GM18873 (cell line): ENCODE results near the gene KIF23.
A peak's percentile ranks its signal among the peaks of the same experiment; 100 is the strongest.
"Not testable (repeated sequence)": the region's sequence is repeated elsewhere in the genome, so short reads cannot be mapped to it uniquely, and the experiment has no call there.

ENCODE experiments used
- ATAC-seq: cut with Tn5 transposase; IDR thresholded peaks from one replicate; pipeline ENCODE4 v1.9.1; 2021; ENCODE audit warnings: mild to moderate bottlenecking, moderate library complexity, moderate number of reproducible peaks; ENCODE audit not compliant: unreplicated experiment, low FRiP score

KIF23 gene

DNA sequence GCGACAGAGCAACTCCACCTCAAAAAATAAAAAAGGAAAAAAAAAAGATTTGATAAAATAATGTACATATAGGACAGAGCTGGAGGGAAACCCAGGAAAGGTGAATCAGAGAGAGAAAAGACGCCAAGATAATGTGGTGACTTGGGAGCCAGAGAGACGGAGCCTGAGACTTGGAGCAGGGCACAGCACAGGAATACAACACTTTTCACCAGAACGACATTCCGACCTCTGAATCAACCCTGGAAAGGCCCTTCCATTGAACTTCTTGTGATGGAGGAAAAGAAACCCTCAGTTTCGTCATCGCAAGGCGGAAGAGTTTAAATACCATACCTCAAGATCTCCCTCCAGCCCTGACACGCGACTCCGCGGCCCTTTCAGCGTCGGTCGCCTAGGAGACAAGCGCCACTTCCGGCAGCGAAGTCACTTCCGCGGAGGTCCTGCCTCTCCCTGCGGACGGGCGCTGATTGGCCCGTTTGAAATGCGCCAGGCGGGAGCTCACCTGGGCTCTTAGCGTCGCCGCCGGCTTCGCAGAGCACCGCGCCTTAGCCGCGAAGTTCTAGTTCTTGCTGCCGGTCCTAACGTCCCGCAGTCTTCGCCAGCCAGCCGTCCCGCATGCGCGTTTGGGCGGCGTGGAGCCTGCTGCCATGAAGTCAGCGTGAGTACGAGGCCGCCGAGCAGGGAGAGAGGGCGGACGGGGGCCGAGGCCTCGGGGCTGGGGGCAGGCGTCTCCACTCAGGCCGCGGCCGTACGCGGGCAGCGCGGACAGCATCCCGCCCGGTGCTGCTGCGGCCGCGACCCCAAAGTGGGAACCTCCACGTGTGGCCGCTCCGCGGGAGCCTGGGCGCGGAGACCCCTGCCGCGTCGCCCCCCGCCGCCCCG, at the start of gene KIF23:
Gene KIF23, plus strand, starts transcription at position 528 of the 879 bp plus-strand sequence. Its CDS starts 117 bp downstream, at position 645.
- ATAC-seq, result peak; percentile 84

GRCh38 chr15:69367236-69367635, 46.9 kb upstream of the KIF23 start:
- ATAC-seq, result no peak

DNA sequence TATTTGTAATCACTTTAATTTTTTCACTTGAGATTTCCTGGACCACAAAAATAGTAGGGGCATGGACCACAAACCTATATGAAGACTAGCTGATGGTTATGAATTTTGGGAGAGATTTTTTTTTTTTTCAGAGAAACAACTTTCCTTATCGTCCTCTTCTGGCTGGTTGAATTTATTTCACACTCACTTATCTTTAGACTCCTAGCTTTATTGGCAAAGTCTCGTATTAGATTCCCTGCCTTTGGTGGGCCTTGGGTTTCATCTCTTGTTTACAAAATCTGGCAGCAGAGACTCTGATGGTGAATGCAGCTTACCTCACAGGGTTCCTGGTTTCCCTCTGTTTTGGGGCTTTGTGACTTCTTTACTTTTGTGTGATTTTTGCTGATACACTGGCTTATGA, 44.5 kb upstream of the KIF23 start:
- no peak for ATAC-seq

DNA sequence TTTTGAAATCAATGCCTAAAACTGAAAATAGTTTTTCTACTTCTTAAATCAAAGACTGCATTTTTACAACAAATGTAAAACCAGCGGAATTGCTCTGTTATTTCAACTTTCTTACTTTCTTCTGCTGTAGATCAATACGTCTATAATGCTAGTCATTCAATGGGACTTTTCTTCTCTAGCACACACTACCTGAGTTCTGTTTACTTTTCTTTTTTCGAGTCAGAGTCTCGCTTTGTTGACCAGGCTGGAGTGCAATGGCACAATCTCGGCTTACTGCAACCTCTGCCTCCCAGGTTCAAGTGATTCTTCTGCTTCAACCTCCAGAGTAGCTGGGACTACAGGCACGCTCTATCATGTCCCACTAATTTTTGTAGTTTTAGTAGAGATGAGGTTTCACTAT, 40.7 kb upstream of the KIF23 start:
- ATAC-seq, result no peak

DNA sequence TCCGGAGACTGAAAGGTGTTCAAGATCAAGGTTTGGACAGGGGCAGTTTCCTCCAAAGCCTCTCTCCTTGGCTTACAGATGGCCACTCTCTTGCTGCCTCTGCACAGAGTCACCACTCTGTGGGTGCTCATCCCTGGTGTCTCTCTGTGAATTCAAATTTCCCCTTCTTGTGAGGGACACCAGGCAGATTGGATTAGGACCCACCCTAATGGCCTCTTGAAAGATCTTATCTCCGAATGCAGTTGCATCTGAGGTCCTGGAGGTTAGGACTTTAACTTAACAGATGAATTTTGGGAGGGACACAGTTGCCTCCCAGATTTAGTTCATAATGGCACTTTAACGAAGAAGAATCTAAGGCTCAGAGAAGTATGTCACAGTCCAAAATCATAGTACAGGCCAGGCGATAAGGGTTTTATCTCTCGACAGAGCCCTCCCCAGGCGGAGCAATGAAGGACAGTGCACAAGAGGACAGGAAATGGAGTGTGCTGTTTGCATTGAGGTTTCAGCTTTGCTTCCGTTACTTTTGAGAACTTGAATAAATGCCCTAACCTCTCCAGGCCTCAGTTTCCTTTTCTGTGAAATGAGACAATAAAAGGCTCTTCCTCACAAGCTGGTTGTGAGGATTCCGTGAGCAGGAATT, 38.9 kb upstream of the KIF23 start:
- ATAC-seq, result no peak

GRCh38 chr15:69377216-69377970, 36.8 kb upstream of the KIF23 start:
- ATAC-seq, result no peak

DNA sequence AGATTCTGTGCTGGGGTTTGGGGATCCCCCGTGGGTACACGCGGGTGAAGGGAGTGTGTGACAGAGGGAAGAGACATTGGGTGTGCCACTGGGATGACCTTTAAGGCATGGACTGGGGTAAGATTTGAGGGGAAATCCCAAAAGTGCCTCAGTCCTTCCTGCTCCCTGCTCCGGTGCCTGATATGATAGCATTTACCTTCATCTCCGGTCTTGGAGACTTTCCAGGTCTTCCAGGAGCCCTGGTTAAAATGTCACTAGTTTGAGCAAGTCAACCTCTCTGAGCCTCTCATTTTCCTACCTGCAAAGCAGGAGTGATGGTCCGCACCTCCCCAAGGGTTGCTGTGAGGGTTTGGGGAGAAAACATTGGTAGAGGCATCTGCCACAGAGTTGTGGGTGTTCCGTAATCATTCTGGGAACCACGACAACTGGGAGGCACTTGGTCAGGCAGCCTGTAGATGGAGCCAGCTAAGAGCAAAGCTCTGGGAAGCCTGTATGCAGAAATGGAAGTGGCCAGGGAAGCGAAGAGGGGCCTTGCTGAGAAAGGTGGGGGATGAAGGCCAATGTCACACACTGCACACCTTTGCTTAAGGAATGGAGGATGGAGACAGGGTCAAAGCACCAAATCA, 33.9 kb upstream of the KIF23 start:
- ATAC-seq, result no peak

DNA sequence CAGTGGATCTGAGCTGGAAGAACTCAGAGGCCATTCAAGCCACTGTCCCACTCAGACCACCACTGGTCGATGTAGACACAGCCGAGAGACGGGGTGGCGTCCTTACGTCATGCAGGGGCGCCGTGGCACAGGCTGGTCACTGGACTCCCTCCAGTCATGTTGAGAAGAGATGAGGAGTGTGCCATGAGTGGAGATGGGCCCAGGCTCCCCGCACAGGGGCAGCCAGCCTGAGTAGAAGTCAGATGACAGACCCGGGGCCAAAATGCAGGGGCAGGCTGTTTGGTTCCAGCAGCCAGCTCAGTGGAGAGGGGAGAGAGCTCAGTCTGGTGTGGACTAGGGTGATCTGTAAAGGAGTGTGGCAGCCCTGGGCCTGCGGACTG, 33.4 kb upstream of the KIF23 start:
- no peak for ATAC-seq

DNA sequence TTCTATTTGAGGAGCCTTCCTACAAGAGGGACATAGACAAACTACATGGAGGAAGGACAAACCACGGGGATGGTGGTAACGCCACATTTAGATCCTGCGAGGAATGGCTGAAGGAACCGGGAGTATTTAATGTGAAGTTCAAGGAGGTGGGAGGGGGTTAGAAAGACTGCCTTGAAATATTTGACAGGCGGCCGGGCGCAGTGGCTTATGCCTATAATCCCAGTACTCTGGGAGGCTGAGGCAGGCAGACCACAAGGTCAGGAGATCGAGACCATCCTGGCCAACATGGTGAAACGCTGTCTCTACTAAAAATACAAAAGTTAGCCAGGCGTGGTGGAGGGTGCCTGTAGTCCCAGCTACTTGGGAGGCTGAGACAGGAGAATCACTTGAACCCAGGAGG, 32.0 kb upstream of the KIF23 start:
- not testable (repeated sequence) for ATAC-seq

DNA sequence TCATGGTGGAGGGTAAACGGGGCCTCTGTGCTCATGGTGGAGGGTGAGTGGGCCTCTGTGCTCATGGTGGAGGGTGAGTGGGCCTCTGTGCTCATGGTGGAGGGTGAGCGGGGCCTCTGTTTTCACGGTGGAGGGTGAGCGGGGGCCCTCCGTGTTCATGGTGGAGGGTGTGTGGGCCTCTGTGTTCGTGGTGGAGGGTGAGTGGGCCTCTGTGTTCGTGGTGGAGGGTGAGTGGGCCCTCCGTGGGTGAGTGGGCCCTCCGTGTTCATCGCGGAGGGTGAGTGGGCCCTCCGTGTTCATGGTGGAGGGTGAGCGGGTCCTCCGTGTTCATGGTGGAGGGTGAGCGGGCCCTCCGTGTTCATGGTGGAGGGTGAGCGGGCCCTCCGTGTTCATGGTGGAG, 30.1 kb upstream of the KIF23 start:
- not testable (repeated sequence) for ATAC-seq

GRCh38 chr15:69384626-69385598, 29.2 kb upstream of the KIF23 start:
- no peak for ATAC-seq

GRCh38 chr15:69385831-69386230, 28.3 kb upstream of the KIF23 start:
- no peak for ATAC-seq

GRCh38 chr15:69386284-69386683, 27.9 kb upstream of the KIF23 start:
- ATAC-seq, result no peak

- no peak for ATAC-seq
These were observed 25.9 kb upstream of the KIF23 start for GRCh38 chr15:69388260-69388705.

DNA sequence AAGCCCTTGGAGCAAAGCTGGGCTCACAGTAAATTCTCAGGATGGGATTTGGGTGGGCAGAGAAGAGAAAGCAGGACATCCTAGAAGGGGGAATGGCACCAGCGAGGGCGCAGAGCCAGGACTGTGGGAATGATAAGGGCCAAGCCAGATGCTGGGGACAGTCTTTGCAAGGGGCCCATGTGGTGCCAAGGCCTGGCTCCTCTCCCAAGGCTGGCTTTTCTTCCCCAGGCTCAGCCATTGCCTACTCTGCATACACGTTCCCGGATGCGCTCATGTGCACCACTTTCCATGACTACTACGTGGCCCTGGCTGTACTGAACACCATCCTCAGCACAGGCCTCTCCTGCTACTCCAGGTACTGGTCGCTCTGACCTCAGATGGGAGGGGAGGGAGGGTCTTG, 24.7 kb upstream of the KIF23 start:
- ATAC-seq, result no peak

- no peak for ATAC-seq
These were observed 23.6 kb upstream of the KIF23 start for GRCh38 chr15:69390575-69390974.

DNA sequence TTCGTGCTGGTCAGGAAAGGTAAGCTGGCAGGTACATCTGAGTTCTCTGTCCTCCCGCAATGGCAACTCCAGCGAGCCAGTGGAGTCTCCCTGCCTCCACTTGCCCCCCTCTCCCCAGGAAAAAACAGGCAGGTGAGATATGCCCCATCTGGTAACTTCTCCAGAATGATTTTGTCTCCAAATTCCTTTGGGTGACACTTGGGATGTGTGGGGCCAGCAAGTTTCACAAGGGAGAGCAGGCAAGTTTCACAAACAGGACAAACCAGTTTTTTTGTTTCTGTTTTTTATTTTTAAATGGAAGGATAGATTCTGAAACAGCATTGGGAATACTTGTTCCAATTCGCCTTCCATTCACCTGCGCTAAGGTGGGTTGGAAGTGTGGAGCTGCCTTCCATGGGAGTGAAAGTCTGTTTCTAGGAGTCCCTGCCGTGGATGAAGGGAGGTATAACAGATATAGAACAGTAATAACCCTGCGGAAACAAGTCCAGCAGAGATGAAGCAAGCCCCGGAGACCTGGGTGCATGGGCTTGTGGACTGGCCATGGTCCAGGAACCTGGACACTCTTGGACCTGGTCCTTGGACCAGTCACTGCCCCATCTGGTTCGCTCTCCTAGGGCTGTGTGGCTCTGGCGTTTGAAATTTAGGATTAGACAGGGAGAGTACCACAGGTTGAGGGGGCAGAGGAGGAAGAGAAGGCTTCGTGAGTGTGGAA, 22.9 kb upstream of the KIF23 start:
- ATAC-seq, result no peak

DNA sequence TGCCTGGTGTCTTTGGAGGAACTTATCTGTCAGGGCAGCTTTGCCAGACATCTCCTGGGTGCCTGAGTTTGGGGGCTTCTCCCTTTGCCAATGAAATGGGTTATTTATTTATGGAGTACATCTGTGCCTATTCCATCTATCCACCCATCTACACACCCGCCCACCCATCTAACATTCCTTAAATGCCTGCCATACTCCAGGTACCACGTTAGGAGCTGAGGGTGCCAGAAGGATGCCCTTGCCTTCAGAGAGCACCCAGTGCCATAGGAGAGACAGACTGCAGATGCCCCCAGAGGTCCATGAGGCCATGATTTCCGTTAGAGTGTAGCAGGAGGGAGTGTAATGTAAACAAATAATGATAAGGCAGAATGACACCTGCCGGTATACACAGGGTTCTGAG, 21.8 kb upstream of the KIF23 start:
- ATAC-seq, result no peak
